Keratinocyte (primary cell): ENCODE data around the gene RPS18. TPM values are rescaled to one million over a fixed set of nuclear protein-coding genes. Genes with fewer than 3 reads are reported as not detected.
"Not testable (repeated sequence)": the region's sequence is repeated elsewhere in the genome, so short reads cannot be mapped to it uniquely, and the experiment has no call there.

ENCODE experiments used
- DNase-seq: peaks from one replicate; pipeline ENCODE4 v3.0.0-alpha.2; 2011; ENCODE audit warnings: low read depth, missing footprints, low spot score
- FAIRE-seq: peaks from 2 replicates; lab custom pipeline; 2011; peaks lifted over from hg19 to GRCh38; lab: Jason Lieb, UNC
- H2AFZ ChIP-seq: 2 replicates; pipeline ENCODE4 v1.6.0; 2012; ENCODE audit warnings: low read length, control low read depth, inconsistent platforms; ENCODE audit not compliant: control insufficient read depth
- H3K27ac ChIP-seq: 2 replicates; pipeline ENCODE4 v1.5.1; 2011; ENCODE audit warnings: low read length; ENCODE audit not compliant: control insufficient read depth, insufficient read depth
- H3K27me3 ChIP-seq: 3 replicates; pipeline ENCODE4 v1.6.0; 2011; ENCODE audit warnings: low read length; ENCODE audit not compliant: control insufficient read depth, insufficient read depth; ENCODE audit errors: extremely low read depth
- H3K36me3 ChIP-seq, 2 experiments: 2 replicates in 1 of 2; 3 replicates in 1 of 2; pipeline ENCODE4 v1.5.1; 2011; ENCODE audit warnings: low read length in 2 of 2, mild to moderate bottlenecking in 1 of 2; ENCODE audit not compliant: control insufficient read depth in 2 of 2, insufficient read depth in 2 of 2; ENCODE audit errors: extremely low read depth in 1 of 2
- H3K4me1 ChIP-seq: 3 replicates; pipeline ENCODE4 v1.5.1; 2011; ENCODE audit warnings: low read length; ENCODE audit not compliant: control insufficient read depth, insufficient read depth; ENCODE audit errors: extremely low read depth
- H3K4me2 ChIP-seq: 3 replicates; pipeline ENCODE4 v1.6.0; 2011; ENCODE audit warnings: low read depth, low read length; ENCODE audit not compliant: control insufficient read depth, insufficient read depth; ENCODE audit errors: extremely low read depth
- H3K4me3 ChIP-seq, 3 experiments: fragments of 200-600 bp in 1 of 3; sonication (generic) in 1 of 3; 2 replicates in 2 of 3; 3 replicates in 1 of 3; pipeline ENCODE4 v1.5.1; 2011 to 2016; ENCODE audit warnings: low read length in 3 of 3, mild to moderate bottlenecking in 3 of 3, control low read depth in 2 of 3, inconsistent platforms in 1 of 3, low read depth in 1 of 3, mixed read lengths in 1 of 3, mixed run types in 1 of 3, moderate library complexity in 1 of 3; ENCODE audit not compliant: control insufficient read depth in 2 of 3, insufficient read depth in 2 of 3; ENCODE audit errors: extremely low read depth in 1 of 3
- H3K79me2 ChIP-seq: 2 replicates; pipeline ENCODE4 v1.6.0; 2012; ENCODE audit warnings: low read length; ENCODE audit not compliant: control insufficient read depth, insufficient read depth
- H3K9ac ChIP-seq: 3 replicates; pipeline ENCODE4 v1.6.0; 2011; ENCODE audit warnings: low read length; ENCODE audit not compliant: control insufficient read depth, insufficient read depth; ENCODE audit errors: extremely low read depth
- H3K9me1 ChIP-seq: 3 replicates; pipeline ENCODE4 v1.6.0; 2011; ENCODE audit warnings: low read length; ENCODE audit not compliant: control insufficient read depth, insufficient read depth; ENCODE audit errors: extremely low read depth
- H3K9me3 ChIP-seq: 2 replicates; pipeline ENCODE4 v1.5.1; 2012; ENCODE audit warnings: low read depth, low read length; ENCODE audit not compliant: control insufficient read depth
- H4K20me1 ChIP-seq: 3 replicates; pipeline ENCODE4 v1.6.0; 2011; ENCODE audit warnings: low read length; ENCODE audit not compliant: control insufficient read depth, insufficient read depth; ENCODE audit errors: extremely low read depth
- EZH2 ChIP-seq: IDR thresholded peaks from one replicate; pipeline ENCODE4 v1.6.1; 2012; ENCODE audit warnings: inconsistent platforms, mild to moderate bottlenecking, low read length, moderate library complexity
- dilution Hi-C: fragments of 300-500 bp; cut with MboI; formaldehyde crosslinking; loops from one replicate; pipeline ENCODE4 v1.7.0; 2020; ENCODE audit warnings: low sequenced_read_pairs; ENCODE audit not compliant: extremely low pct_ligation_motif_present
- polyA plus RNA-seq, 5 experiments: library from polyadenylated mRNA; depleted of rRNA in 3 of 5; stranded (reverse) in 3 of 5; stranded (forward) in 1 of 5; unstranded in 1 of 5; fragments of >200 nt; gene quantifications; 1 replicate in 1 of 5; 2 replicates in 3 of 5; 3 replicates in 1 of 5; pipeline versions ENCODE4 v1.2.1 to v1.2.3, GENCODE V29; 2011 to 2012; ENCODE audit warnings: missing spikeins in 2 of 5, low read depth in 1 of 5, low replicate concordance in 1 of 5
- TF ChIP-seq, protein P1 (sequence below), 3 experiments: IDR thresholded peaks in 1 of 3; conservative IDR thresholded peaks in 1 of 3; optimal IDR thresholded peaks in 1 of 3; 2 replicates in 2 of 3; 3 replicates in 1 of 3; pipeline versions ENCODE3 to v1.5.1; 2011; ENCODE audit warnings: low read length in 3 of 3, mild to moderate bottlenecking in 3 of 3, moderate library complexity in 2 of 3, control low read depth in 1 of 3, inconsistent platforms in 1 of 3; ENCODE audit not compliant: insufficient read depth in 2 of 3; ENCODE audit errors: extremely low read depth in 1 of 3

Gene RPS18
- polyA plus RNA-seq, 1 donor (not counting 4 experiments of a cell fraction or from before 2014, with no cell fraction given): 6,374 TPM

DNA sequence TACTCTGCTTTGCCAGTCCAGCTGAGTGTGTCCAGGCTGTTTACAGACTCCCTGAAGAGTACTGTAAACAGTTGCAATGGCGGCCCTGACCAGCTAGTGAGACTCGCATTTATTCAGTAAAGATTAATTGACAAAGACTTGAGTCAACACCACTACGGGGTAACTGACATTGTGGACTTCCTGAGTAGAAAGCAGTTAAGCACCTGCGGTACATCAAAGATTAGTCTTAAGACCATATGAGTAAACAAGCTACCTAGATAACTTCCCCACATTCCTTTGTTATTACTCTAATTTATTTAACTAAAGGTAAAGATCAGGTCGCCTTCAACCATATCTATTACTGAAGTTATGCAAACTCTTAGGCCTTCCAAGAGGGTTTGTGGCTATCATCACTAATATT lies 12.8 kb upstream of the RPS18 start:
- Histone ChIP-seq H3K4me3 (no peak overlapping the region), H3K27me3 (no peaks in the 10 kb centered on the region), H3K9me3 (no peaks in the 10 kb centered on the region), H3K4me2 (no peak overlapping the region), H2AFZ (no peak overlapping the region), H3K27ac (no peak overlapping the region), H3K4me1 (peaks cover 18% of the 10 kb centered on the region), H3K79me2 (no peaks in the 10 kb centered on the region), H4K20me1 (no peaks in the 10 kb centered on the region), H3K9me1 (no peaks in the 10 kb centered on the region), H3K9ac (no peak overlapping the region), H3K36me3 (peaks cover 7 to 11% of the 10 kb centered on the region in 2 experiments)
- FAIRE-seq (no peak), DNase-seq (no peak)
- TF ChIP-seq, protein P1, sequence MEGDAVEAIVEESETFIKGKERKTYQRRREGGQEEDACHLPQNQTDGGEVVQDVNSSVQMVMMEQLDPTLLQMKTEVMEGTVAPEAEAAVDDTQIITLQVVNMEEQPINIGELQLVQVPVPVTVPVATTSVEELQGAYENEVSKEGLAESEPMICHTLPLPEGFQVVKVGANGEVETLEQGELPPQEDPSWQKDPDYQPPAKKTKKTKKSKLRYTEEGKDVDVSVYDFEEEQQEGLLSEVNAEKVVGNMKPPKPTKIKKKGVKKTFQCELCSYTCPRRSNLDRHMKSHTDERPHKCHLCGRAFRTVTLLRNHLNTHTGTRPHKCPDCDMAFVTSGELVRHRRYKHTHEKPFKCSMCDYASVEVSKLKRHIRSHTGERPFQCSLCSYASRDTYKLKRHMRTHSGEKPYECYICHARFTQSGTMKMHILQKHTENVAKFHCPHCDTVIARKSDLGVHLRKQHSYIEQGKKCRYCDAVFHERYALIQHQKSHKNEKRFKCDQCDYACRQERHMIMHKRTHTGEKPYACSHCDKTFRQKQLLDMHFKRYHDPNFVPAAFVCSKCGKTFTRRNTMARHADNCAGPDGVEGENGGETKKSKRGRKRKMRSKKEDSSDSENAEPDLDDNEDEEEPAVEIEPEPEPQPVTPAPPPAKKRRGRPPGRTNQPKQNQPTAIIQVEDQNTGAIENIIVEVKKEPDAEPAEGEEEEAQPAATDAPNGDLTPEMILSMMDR (optimal IDR thresholded peaks at IDR 0.05 in 1 of 3, IDR thresholded peaks at IDR 0.05 in 1 of 3, conservative IDR thresholded peaks at IDR 0.05 in 1 of 3; ENCODE audit: extremely low read depth in 1 of 3, insufficient read depth in 2 of 3, low read length in 3 of 3): no peak
- TF ChIP-seq EZH2: no peak
- dilution Hi-C loops: no loop called here

DNA sequence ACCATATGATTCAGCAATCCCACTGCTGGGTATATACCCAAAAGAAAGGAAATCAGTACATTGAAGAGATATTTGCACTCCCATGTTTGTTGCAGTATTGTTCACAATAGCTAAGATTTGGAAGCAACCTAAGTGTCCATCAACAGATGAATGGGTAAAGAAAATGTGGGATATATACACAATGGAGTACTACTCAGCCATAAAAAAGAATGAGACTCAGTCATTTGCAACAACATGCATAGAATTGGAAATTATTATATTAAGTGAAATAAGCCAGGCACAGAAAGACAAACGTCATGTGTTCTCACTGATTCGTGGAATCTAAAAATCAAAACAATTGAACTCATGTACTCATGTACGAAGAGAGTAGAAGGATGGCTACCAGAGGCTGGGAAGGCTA lies 9.4 kb upstream of the RPS18 start:
- dilution Hi-C loops, FAIRE-seq: not testable (repeated sequence)

DNA sequence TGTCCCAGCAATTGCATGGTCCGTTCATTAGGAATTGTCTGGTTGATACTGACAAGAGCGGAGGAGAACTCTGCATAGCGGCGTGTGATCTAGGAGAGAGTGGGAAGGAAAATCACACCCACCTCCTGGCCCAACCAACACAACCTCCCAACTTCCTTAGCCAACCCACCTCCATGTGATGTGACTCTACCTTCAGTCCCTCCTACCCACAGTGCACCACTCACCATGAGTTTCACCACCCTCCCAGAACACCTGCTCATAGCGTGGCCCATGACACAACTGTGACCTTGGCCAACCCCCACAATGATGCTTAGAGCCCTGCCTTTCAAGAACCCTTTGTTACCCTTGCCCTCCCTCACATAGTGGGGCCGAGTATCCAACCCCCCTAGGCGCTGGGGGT lies 7.9 kb upstream of the RPS18 start:
- no peak for TF ChIP-seq EZH2
- TF ChIP-seq, protein P1 (optimal IDR thresholded peaks at IDR 0.05 in 1 of 3, IDR thresholded peaks at IDR 0.05 in 1 of 3, conservative IDR thresholded peaks at IDR 0.05 in 1 of 3; ENCODE audit: extremely low read depth in 1 of 3, insufficient read depth in 2 of 3, low read length in 3 of 3): no peak
- H3K9me3 ChIP-seq: no peaks in the 10 kb centered on the region
- no peaks in the 10 kb centered on the region for H3K79me2 ChIP-seq
- no peaks in the 10 kb centered on the region for H3K9me1 ChIP-seq
- no peak overlapping the region for H3K4me2 ChIP-seq
- dilution Hi-C loops: no loop called here
- no peak overlapping the region for H3K4me3 ChIP-seq
- DNase-seq (no peak), FAIRE-seq (no peak)
- H4K20me1 ChIP-seq: no peaks in the 10 kb centered on the region
- no peak overlapping the region for H3K27ac ChIP-seq
- peaks cover 8% of the 10 kb centered on the region for H3K4me1 ChIP-seq
- no peaks in the 10 kb centered on the region for H3K27me3 ChIP-seq
- peaks cover 29 to 34% of the 10 kb centered on the region in 2 experiments for H3K36me3 ChIP-seq
- no peak overlapping the region for H2AFZ ChIP-seq
- no peak overlapping the region for H3K9ac ChIP-seq

More for the DNA sequence above, 9.4 kb upstream of the RPS18 start:
- not testable (repeated sequence) for H3K9me3 ChIP-seq, H3K79me2 ChIP-seq, H4K20me1 ChIP-seq, H3K4me2 ChIP-seq, H2AFZ ChIP-seq, H3K9ac ChIP-seq, H3K27me3 ChIP-seq, H3K27ac ChIP-seq, H3K9me1 ChIP-seq, H3K4me3 ChIP-seq, DNase-seq, H3K4me1 ChIP-seq
- peaks cover 19 to 25% of the 10 kb centered on the region in 2 experiments for H3K36me3 ChIP-seq
